Hepatocyte (in vitro differentiated cells): Measurements from ENCODE around the gene HOXD10.
A peak's percentile ranks its signal among the peaks of the same experiment; 100 is the strongest.

Experiments used
- CTCF ChIP-seq: fragments of 200-600 bp; sonication (generic); IDR thresholded peaks from 2 replicates; pipeline ENCODE4 v1.5.1; 2016; ENCODE audit warnings: antibody characterized with exemption, mild to moderate bottlenecking; ENCODE audit not compliant: poor library complexity
- EZH2 ChIP-seq: fragments of 200-600 bp; sonication (generic); IDR thresholded peaks from 2 replicates; pipeline ENCODE4 v1.6.1; 2016; ENCODE audit warnings: antibody characterized with exemption, mild to moderate bottlenecking, borderline replicate concordance
- EZH2phosphoT487 ChIP-seq: fragments of 200-600 bp; sonication (generic); IDR thresholded peaks from one replicate; pipeline ENCODE4 v1.6.1; 2018; ENCODE audit warnings: antibody characterized with exemption, mild to moderate bottlenecking, low read depth, moderate library complexity; ENCODE audit not compliant: unreplicated experiment, severe bottlenecking

- no peak for TF ChIP-seq CTCF
- TF ChIP-seq EZH2, result peak; percentile 93
- no peak for TF ChIP-seq EZH2phosphoT487
These were observed 12.6 kb downstream of the HOXD10 start, which contains the start of gene HOXD8 for GRCh38 chr2:176128982-176129796.
